GM21360 (cell line): ENCODE data around the gene BACE2.
A peak's percentile ranks its signal among the peaks of the same experiment; 100 is the strongest.
"Not testable (repeated sequence)": the region's sequence is repeated elsewhere in the genome, so short reads cannot be mapped to it uniquely, and the experiment has no call there.

ENCODE experiments used
- ATAC-seq: cut with Tn5 transposase; IDR thresholded peaks from one replicate; pipeline ENCODE4 v1.9.1; 2021; ENCODE audit warnings: mild to moderate bottlenecking, moderate library complexity; ENCODE audit not compliant: unreplicated experiment

Gene BACE2

GRCh38 chr21:41258617-41259016 is 90.7 kb downstream of the BACE2 start:
- ATAC-seq, result no peak

- no peak for ATAC-seq
These were observed 92.5 kb downstream of the BACE2 start for GRCh38 chr21:41260428-41260827.

GRCh38 chr21:41267346-41267745 is 99.4 kb downstream of the BACE2 start:
- no peak for ATAC-seq

GRCh38 chr21:41269535-41269934 is 101.6 kb downstream of the BACE2 start:
- no peak for ATAC-seq

- no peak for ATAC-seq
These were observed 109.2 kb downstream of the BACE2 start for GRCh38 chr21:41277196-41277595.

- ATAC-seq, result no peak
These were observed 109.9 kb downstream of the BACE2 start for GRCh38 chr21:41277846-41278245.

- ATAC-seq, result no peak
These were observed 112.4 kb downstream of the BACE2 start for GRCh38 chr21:41280115-41280919.

GRCh38 chr21:41282412-41282811 is 114.5 kb downstream of the BACE2 start:
- no peak for ATAC-seq

GRCh38 chr21:41283211-41283818 is 115.4 kb downstream of the BACE2 start:
- ATAC-seq, result peak; percentile 52

GRCh38 chr21:41289431-41289830 is 121.5 kb downstream of the BACE2 start:
- ATAC-seq, result no peak

GRCh38 chr21:41290106-41290799 is 122.3 kb downstream of the BACE2 start:
- ATAC-seq, result no peak

GRCh38 chr21:41294548-41295231 is 126.7 kb downstream of the BACE2 start:
- no peak for ATAC-seq

GRCh38 chr21:41295721-41296254 is 127.8 kb downstream of the BACE2 start:
- no peak for ATAC-seq

- ATAC-seq, result no peak
These were observed 135.0 kb downstream of the BACE2 start for GRCh38 chr21:41302976-41303375.

- ATAC-seq, result no peak
These were observed 136.2 kb downstream of the BACE2 start for GRCh38 chr21:41304068-41304720.

GRCh38 chr21:41307219-41307618 is 139.3 kb downstream of the BACE2 start:
- no peak for ATAC-seq

- not testable (repeated sequence) for ATAC-seq
These were observed 145.6 kb downstream of the BACE2 start for GRCh38 chr21:41313285-41314164.

GRCh38 chr21:41315726-41316125 is 147.8 kb downstream of the BACE2 start:
- no peak for ATAC-seq

GRCh38 chr21:41316200-41317062 is 148.5 kb downstream of the BACE2 start, which contains the start of gene FAM3B:
Gene FAM3B (plus strand): TSS chr21:41316801. CDS start chr21:41316880, 79 bp downstream.
- no peak for ATAC-seq
